ENCODE measurements around the gene PIGQ.

GRCh38 chr16:548586-548985 lies 21.2 kb upstream of the PIGQ start:
- TF ChIP-seq, protein P1, sequence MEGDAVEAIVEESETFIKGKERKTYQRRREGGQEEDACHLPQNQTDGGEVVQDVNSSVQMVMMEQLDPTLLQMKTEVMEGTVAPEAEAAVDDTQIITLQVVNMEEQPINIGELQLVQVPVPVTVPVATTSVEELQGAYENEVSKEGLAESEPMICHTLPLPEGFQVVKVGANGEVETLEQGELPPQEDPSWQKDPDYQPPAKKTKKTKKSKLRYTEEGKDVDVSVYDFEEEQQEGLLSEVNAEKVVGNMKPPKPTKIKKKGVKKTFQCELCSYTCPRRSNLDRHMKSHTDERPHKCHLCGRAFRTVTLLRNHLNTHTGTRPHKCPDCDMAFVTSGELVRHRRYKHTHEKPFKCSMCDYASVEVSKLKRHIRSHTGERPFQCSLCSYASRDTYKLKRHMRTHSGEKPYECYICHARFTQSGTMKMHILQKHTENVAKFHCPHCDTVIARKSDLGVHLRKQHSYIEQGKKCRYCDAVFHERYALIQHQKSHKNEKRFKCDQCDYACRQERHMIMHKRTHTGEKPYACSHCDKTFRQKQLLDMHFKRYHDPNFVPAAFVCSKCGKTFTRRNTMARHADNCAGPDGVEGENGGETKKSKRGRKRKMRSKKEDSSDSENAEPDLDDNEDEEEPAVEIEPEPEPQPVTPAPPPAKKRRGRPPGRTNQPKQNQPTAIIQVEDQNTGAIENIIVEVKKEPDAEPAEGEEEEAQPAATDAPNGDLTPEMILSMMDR (conservative IDR thresholded peaks at IDR 0.05; ENCODE audit: low read depth in 2 of 2): no peak
- TF ChIP-seq POLR2AphosphoS5 (IDR thresholded peaks at IDR 0.05; ENCODE audit: low read depth) (no peak), EZH2 (IDR thresholded peaks at IDR 0.05; ENCODE audit: low read depth, unreplicated experiment) (no peak), EZH2phosphoT487 (IDR thresholded peaks at IDR 0.05; ENCODE audit: unreplicated experiment) (no peak), REST (IDR thresholded peaks at IDR 0.05; ENCODE audit: unreplicated experiment) (no peak), NANOG (IDR thresholded peaks at IDR 0.05; ENCODE audit: borderline replicate concordance) (no peak), ZNF331 (CRISPR knock-in tag; IDR thresholded peaks at IDR 0.05; ENCODE audit: low read depth) (no peak), CREB1 (CRISPR knock-in tag; IDR thresholded peaks at IDR 0.05; ENCODE audit: low read depth) (no peak), JUNB (IDR thresholded peaks at IDR 0.05; ENCODE audit: unreplicated experiment) (no peak), ZNF462 (CRISPR knock-in tag; IDR thresholded peaks at IDR 0.05) (no peak), STAT1 (IDR thresholded peaks at IDR 0.05; ENCODE audit: unreplicated experiment) (no peak), ZNF114 (CRISPR knock-in tag; IDR thresholded peaks at IDR 0.05) (no peak)
- TF ChIP-seq, protein P2, sequence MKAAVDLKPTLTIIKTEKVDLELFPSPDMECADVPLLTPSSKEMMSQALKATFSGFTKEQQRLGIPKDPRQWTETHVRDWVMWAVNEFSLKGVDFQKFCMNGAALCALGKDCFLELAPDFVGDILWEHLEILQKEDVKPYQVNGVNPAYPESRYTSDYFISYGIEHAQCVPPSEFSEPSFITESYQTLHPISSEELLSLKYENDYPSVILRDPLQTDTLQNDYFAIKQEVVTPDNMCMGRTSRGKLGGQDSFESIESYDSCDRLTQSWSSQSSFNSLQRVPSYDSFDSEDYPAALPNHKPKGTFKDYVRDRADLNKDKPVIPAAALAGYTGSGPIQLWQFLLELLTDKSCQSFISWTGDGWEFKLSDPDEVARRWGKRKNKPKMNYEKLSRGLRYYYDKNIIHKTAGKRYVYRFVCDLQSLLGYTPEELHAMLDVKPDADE (IDR thresholded peaks at IDR 0.05): no peak

All from GM23338 (cell line).